Liver (tissue), 9 donors: ENCODE results near the gene PAQR9. TPM values are rescaled to one million over a fixed set of nuclear protein-coding genes. Genes with fewer than 3 reads are reported as not detected.

Source experiments
- DNase-seq: peaks from one replicate; pipeline ENCODE4 v3.0.0-alpha.2; 2017; ENCODE audit warnings: low spot score
- H3K27ac ChIP-seq, 2 donors: one replicate each; pipeline ENCODE4 v1.7.0; 2013; ENCODE audit warnings: inconsistent platforms in 2 of 2, low read length in 2 of 2, control low read depth in 1 of 2, low read depth in 1 of 2, mild to moderate bottlenecking in 1 of 2
- H3K27me3 ChIP-seq, 4 donors: one replicate each; pipeline versions ENCODE4 v1.6.1 to v1.7.0; 2013; ENCODE audit warnings: low read length in 3 of 4, inconsistent platforms in 1 of 4, mild to moderate bottlenecking in 1 of 4, moderate library complexity in 1 of 4; ENCODE audit not compliant: control insufficient read depth in 4 of 4, insufficient read depth in 4 of 4
- H3K36me3 ChIP-seq, 4 donors: one replicate each; pipeline versions ENCODE4 v1.6.1 to v1.7.0; 2013; ENCODE audit warnings: low read length in 3 of 4, mild to moderate bottlenecking in 3 of 4, low read depth in 1 of 4, moderate library complexity in 1 of 4; ENCODE audit not compliant: control insufficient read depth in 4 of 4, insufficient read depth in 3 of 4
- H3K4me1 ChIP-seq, 4 donors: one replicate each; pipeline versions ENCODE4 v1.6.1 to v1.7.0; 2013; ENCODE audit warnings: low read length in 3 of 4, mild to moderate bottlenecking in 3 of 4, moderate library complexity in 1 of 4; ENCODE audit not compliant: control insufficient read depth in 4 of 4, insufficient read depth in 4 of 4
- H3K4me3 ChIP-seq, 3 donors: one replicate each; pipeline versions ENCODE4 v1.6.1 to v1.7.0; 2013; ENCODE audit warnings: low read length in 3 of 3, control low read depth in 1 of 3, low read depth in 1 of 3, mild to moderate bottlenecking in 1 of 3
- H3K9ac ChIP-seq, 2 donors: one replicate each; pipeline ENCODE4 v1.7.0; 2013; ENCODE audit warnings: low read length in 2 of 2, mild to moderate bottlenecking in 2 of 2, moderate library complexity in 2 of 2, control low read depth in 1 of 2, low read depth in 1 of 2
- H3K9me3 ChIP-seq, 4 donors: one replicate each; pipeline versions ENCODE4 v1.6.1 to v1.7.0; 2013; ENCODE audit warnings: low read length in 3 of 4; ENCODE audit not compliant: control insufficient read depth in 4 of 4
- ATF3 ChIP-seq: IDR thresholded peaks from 2 replicates; pipeline ENCODE4 v1.6.1; 2016; ENCODE audit warnings: antibody characterized with exemption
- CTCF ChIP-seq: fragments of 150-350 bp; IDR thresholded peaks from 2 replicates; pipeline ENCODE4 v1.5.1; 2017; ENCODE audit warnings: improper control_type of control experiment, low read depth, low read length; ENCODE audit not compliant: missing input control
- EGR1 ChIP-seq, 2 donors: IDR thresholded peaks; 2 replicates each; pipeline ENCODE4 v1.6.1; 2016 to 2018; ENCODE audit warnings: antibody characterized with exemption in 2 of 2, low read depth in 2 of 2
- FOXA2 ChIP-seq: IDR thresholded peaks from 2 replicates; pipeline ENCODE4 v1.6.1; 2016; ENCODE audit warnings: antibody characterized with exemption
- GABPA ChIP-seq, 2 donors: IDR thresholded peaks in 1 of 2; conservative IDR thresholded peaks in 1 of 2; 2 replicates each; pipeline ENCODE4 v1.6.1; 2016; ENCODE audit warnings: antibody characterized with exemption in 2 of 2, mild to moderate bottlenecking in 1 of 2, moderate library complexity in 1 of 2
- HNF4A ChIP-seq, 2 donors: conservative IDR thresholded peaks; 2 replicates each; pipeline ENCODE4 v1.6.1; 2016; ENCODE audit warnings: antibody characterized with exemption in 2 of 2, mild to moderate bottlenecking in 2 of 2
- JUND ChIP-seq, 2 donors: IDR thresholded peaks; 2 replicates each; pipeline ENCODE4 v1.6.1; 2016; ENCODE audit warnings: antibody characterized with exemption in 2 of 2
- MAX ChIP-seq: IDR thresholded peaks from 2 replicates; pipeline ENCODE4 v1.6.1; 2016; ENCODE audit warnings: antibody characterized with exemption
- RAD21 ChIP-seq, 2 donors: IDR thresholded peaks; 2 replicates each; pipeline ENCODE4 v1.6.1; 2016; ENCODE audit warnings: antibody characterized with exemption in 2 of 2, mild to moderate bottlenecking in 2 of 2
- REST ChIP-seq: IDR thresholded peaks from 2 replicates; pipeline ENCODE4 v1.6.1; 2016; ENCODE audit warnings: antibody characterized with exemption, mild to moderate bottlenecking
- RXRA ChIP-seq, 2 donors: IDR thresholded peaks; 2 replicates each; pipeline ENCODE4 v1.6.1; 2017 to 2018; ENCODE audit warnings: antibody characterized with exemption in 2 of 2, mild to moderate bottlenecking in 1 of 2
- SP1 ChIP-seq: IDR thresholded peaks from 2 replicates; pipeline ENCODE4 v1.6.1; 2018; ENCODE audit warnings: antibody characterized with exemption, mild to moderate bottlenecking
- TAF1 ChIP-seq: conservative IDR thresholded peaks from 2 replicates; pipeline ENCODE4 v1.6.1; 2016; ENCODE audit warnings: antibody characterized with exemption, mild to moderate bottlenecking
- YY1 ChIP-seq: IDR thresholded peaks from 2 replicates; pipeline ENCODE4 v1.6.1; 2016; ENCODE audit warnings: antibody characterized with exemption, mild to moderate bottlenecking
- ZBTB33 ChIP-seq: IDR thresholded peaks from 2 replicates; pipeline ENCODE4 v1.6.1; 2016; ENCODE audit warnings: antibody characterized with exemption
- WGBS: extraction: QIAGEN DNeasy Blood & Tissue Kit; methylation state at CpG from one replicate; pipeline ENCODE4 v1.1.7; 2013; 5-methylcytosine and 5-hydroxymethylcytosine counted together
- polyA plus RNA-seq, 2 donors: library from polyadenylated mRNA; stranded (reverse) in 1 of 2; unstranded in 1 of 2; fragments of 200-250 nt in 1 of 2; fragments of >200 nt in 1 of 2; fragmentation: Nextera tagmentation in 1 of 2; extraction: Ambion mirVana in 1 of 2; gene quantifications; one replicate each; pipeline versions ENCODE4 v1.2.1 to v1.2.3, GENCODE V29; 2013 to 2015
- total RNA-seq, 2 donors: library from RNA; depleted of rRNA; stranded (reverse); fragments of >200 nt; gene quantifications; one replicate each; pipeline ENCODE4 v1.2.3, GENCODE V29; 2014
- donor health status: healthy.
- donor health status: healthy.
- donor health status: healthy.
- donor health status: healthy.
- donor health status: healthy.

PAQR9 gene
- total and polyA plus RNA-seq, 4 donors: 3.6 to 24.3 (median 12.6) TPM

- DNase-seq: no peak
- WGBS: 88% methylated on average over 6 of the region's 6 CpGs
- Histone ChIP-seq H3K27ac (no peak overlapping the region), H3K36me3 (no peaks in the 10 kb centered on the region), H3K4me3 (no peak overlapping the region), H3K9me3 (no peaks in the 10 kb centered on the region), H3K27me3 (no peaks in the 10 kb centered on the region), H3K9ac (no peak overlapping the region), H3K4me1 (peaks cover 5 to 50% (median 32%) of the 10 kb centered on the region in 4 donors)
- TF ChIP-seq RXRA (IDR thresholded peaks at IDR 0.05) (no peak), SP1 (no peak), EGR1 (IDR thresholded peaks at IDR 0.05; ENCODE audit: low read depth in 2 of 2) (no peak), ATF3 (no peak), HNF4A (conservative IDR thresholded peaks at IDR 0.05) (no peak), REST (no peak), JUND (IDR thresholded peaks at IDR 0.05) (no peak), TAF1 (no peak), FOXA2 (no peak), MAX (no peak), ZBTB33 (no peak), YY1 (no peak), CTCF (no peak), RAD21 (IDR thresholded peaks at IDR 0.05) (no peak), GABPA (IDR thresholded peaks at IDR 0.05 in 1 of 2, conservative IDR thresholded peaks at IDR 0.05 in 1 of 2) (no peak)
These were observed 32.3 kb downstream of the PAQR9 start for GRCh38 chr3:142931222-142931621.

- Histone ChIP-seq H3K4me3 (no peak overlapping the region), H3K27ac (no peak overlapping the region), H3K9me3 (no peaks in the 10 kb centered on the region), H3K9ac (no peak overlapping the region), H3K36me3 (no peaks in the 10 kb centered on the region), H3K27me3 (no peaks in the 10 kb centered on the region), H3K4me1 (peaks cover 5 to 51% (median 33%) of the 10 kb centered on the region in 4 donors)
- DNase-seq: no peak
- WGBS: 41% methylated on average over 3 of the region's 3 CpGs
- TF ChIP-seq ATF3 (no peak), MAX (no peak), HNF4A (conservative IDR thresholded peaks at IDR 0.05) (no peak), SP1 (no peak), CTCF (peak; percentile 14), GABPA (IDR thresholded peaks at IDR 0.05 in 1 of 2, conservative IDR thresholded peaks at IDR 0.05 in 1 of 2) (no peak)
These were observed 33.0 kb downstream of the PAQR9 start for GRCh38 chr3:142930463-142930862.
